ENCODE results near the gene MAPRE2.

The MAPRE2 gene

GRCh38 chr18:35180455-35180854 lies 139.2 kb downstream of the MAPRE2 start:
- DNase-seq (ENCODE audit: low read depth in 2 of 2), result no peak

DNA sequence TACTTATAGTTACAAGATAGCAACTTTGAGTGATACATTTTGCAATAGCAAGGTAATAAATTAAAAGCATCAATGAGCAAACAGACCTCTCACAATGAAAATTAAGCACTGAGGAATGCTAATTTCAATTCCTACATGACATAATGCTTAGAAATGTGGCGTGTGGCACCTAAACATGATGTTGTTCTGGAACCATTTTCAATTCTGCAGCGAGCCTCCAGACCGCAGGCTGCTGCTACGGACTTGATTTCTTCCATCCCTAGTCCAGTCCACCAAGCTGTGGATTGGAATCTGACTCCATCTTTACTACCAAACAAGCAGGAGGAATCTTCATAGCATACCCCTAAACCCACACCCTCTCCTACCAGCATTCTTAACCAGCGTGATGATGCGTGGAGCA lies 140.9 kb downstream of the MAPRE2 start:
- DNase-seq (ENCODE audit: low read depth in 2 of 2), result no peak

GRCh38 chr18:35183886-35184285 lies 142.7 kb downstream of the MAPRE2 start:
- no peak for DNase-seq (ENCODE audit: low read depth in 2 of 2)

- no peak for DNase-seq (ENCODE audit: low read depth in 2 of 2)
These were observed 144.6 kb downstream of the MAPRE2 start for GRCh38 chr18:35185771-35186170.

DNA sequence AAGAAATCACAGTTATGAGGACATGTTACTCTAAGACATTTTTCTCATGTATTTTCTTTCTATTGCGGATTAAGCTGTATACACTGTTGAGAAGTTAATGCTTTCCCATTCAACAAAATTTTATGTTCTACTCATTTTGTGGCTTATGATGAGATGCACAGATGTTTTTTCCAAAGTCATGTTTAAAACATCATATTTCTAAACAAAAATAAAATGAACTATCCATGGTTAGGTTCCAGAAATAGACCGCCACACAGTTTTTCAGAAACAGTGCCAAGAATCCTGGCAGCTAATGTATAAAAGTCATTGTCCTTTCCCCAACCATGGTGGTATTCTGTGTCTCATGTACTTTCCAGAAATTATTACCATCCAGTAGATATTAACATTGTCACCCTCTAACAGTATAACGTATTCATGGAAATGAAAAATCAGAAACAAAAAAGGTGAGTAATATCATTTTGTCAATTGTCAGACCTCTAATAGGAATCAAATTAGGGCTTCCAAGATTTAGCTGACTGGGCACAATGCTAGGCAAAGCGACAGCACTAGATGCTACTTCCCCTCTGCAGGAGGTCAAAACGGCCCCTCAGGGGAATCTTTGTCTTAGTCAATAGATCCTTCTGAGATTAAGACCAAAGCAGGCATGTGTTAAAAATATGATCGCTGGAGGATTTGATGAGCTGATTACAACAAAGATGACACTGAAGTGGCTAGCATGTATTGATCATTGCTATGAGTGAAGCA lies 145.2 kb downstream of the MAPRE2 start:
- no peak for DNase-seq (ENCODE audit: low read depth in 2 of 2)

DNA sequence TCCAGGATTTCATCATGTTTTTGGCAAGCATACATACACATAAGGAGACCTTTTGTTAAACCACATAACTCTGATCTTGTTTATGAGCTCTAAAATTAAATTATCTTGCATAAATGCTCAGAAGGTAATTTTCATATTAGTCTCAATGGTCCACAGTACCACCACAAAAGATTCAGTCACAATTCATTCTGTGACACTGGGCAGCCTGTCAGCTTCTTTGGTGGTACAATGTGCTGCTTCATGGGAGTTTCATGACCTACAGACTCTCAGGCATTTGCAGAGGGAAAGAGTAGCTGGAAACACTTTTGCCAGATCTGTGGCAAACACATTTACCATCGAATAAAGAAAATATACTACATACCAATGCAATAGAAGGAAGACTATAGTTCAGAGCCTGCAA lies 148.3 kb downstream of the MAPRE2 start:
- DNase-seq (ENCODE audit: low read depth in 2 of 2), result no peak

DNA sequence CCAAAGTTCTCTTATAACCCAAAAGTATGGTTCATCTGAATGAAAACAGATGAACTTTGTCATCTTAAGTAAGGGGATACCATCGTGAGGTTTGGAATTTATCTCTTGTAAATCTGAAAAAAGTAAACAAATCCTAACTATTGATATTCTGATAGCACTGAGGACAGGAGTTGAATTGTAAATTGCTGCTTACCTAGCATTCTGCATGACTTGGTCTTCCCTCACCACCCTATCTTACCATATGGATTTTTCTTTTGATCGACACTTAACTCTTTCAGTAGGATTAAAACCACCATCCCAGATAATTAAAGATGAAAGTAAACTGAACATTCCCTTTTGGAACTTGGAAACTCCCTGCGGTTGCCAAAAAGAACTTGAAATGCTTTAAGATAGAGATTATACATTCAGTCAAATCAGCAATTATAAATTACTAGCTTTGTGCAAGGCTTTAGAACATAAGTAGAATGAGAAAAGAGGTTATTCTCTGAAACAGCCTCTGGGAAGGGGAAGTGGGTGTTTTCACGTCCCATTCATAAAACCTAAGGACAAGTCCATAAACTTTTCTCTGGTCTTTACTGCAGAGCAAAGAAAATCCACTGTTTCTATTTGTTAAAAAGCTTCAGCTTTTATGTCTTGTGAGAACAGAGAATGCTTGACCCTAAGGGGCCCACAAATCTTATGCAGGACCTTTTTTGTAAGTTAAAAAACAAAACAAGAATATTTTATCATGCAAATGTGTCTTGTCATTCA lies 149.9 kb downstream of the MAPRE2 start:
- DNase-seq (ENCODE audit: low read depth in 2 of 2), result no peak

DNA sequence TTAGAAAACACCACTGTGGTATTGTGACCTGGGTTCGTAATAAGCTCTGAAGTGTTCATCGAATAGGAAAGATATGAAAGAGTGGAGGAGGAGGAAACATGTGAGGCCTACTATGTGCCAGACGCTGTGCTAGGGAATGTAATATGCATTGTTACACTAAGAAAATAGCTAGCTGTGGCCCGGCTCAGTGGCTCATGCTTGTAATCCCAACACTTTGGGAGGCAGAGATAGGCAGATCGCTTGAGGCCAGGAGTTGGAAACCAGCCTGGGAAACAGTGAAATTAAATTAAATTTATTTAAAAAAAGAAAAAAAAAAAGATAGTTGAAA lies 150.4 kb downstream of the MAPRE2 start:
- DNase-seq (ENCODE audit: low read depth in 2 of 2), result no peak

- no peak for DNase-seq (ENCODE audit: low read depth in 2 of 2)
These were observed 151.2 kb downstream of the MAPRE2 start for GRCh38 chr18:35192415-35192814.
